HTERT RPE-1 (cell line): ENCODE data around the gene RNASE11.

Experiments
- in situ Hi-C: fragments of 300-500 bp; cut with MboI; formaldehyde crosslinking; loops from 4 replicates; pipeline ENCODE4 v1.14.3; 2020; ENCODE audit warnings: low sequenced_read_pairs

The RNASE11 gene

DNA sequence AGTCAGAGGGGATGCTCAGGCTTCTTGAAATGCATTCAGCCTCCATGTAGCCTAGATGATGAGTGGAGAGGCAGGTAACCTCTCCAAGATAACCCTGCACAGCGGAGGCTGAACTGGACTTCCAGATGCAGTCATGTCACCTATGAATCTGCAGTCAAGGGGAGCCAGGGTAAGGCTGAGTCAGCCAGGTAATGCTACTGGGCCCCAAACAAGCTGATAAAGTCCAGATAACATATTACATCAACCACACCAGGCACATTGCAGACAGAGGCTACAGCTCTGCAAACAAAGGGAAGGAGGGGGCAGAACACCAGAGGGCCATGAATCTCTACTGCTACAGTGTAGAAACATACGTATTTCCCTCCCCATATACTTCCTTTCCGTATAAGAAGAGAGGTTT lies 40.9 kb downstream of the RNASE11 start:
- in situ Hi-C loops = no loop called here

DNA sequence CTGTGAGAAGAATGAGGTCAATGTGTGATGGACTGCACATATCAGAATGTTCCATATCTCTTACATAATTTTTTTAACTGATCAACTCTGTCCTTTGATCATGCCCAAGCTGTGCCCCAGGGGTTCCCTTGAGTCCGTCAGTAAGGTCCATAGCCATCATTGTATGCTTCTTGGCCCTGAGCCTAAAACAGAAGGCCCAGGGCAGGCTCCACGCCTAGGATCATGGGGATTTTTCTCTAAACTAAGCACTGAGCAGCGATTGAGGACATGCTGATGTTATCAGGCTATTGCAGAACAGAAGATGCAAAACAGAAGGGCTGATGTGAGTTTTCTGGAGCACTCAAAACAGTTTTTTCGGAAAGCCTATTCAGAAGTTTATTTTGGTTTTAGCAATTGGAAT lies 47.9 kb downstream of the RNASE11 start:
- in situ Hi-C loops = no loop called here
